ENCODE results near the gene PDE4D.
"Not testable (repeated sequence)": the region's sequence is repeated elsewhere in the genome, so short reads cannot be mapped to it uniquely, and the experiment has no call there.

The PDE4D gene

GRCh38 chr5:59374036-59374435 is 519.5 kb downstream of the PDE4D start:
- Mint-ChIP-seq H3K9me3 (peaks cover 14% of the 10 kb centered on the region), H3K27me3 (peaks cover 16% of the 10 kb centered on the region)
- H3K4me1 Mint-ChIP-seq, H3K36me3 Mint-ChIP-seq, H3K4me3 Mint-ChIP-seq, H3K27ac Mint-ChIP-seq, DNase-seq, CTCF ChIA-PET: not testable (repeated sequence)

GRCh38 chr5:59371525-59372127 is 521.9 kb downstream of the PDE4D start:
- peaks cover 16% of the 10 kb centered on the region for H3K27me3 Mint-ChIP-seq
- no peak overlapping the region for H3K27ac Mint-ChIP-seq
- H3K36me3 Mint-ChIP-seq: no peaks in the 10 kb centered on the region
- no peak overlapping the region for H3K4me3 Mint-ChIP-seq
- peaks cover 14% of the 10 kb centered on the region for H3K9me3 Mint-ChIP-seq
- no peaks in the 10 kb centered on the region for H3K4me1 Mint-ChIP-seq
- CTCF ChIA-PET: interaction anchor here (0.8 to 3.5 kb wide), 4 partner anchors 9 to 500 kb away, joined by 3 to 18 read pairs (median 6); no protein-coding TSS in a partner anchor
- DNase-seq: no peak

GRCh38 chr5:59368951-59369350 is 524.6 kb downstream of the PDE4D start:
- H3K36me3 Mint-ChIP-seq: no peaks in the 10 kb centered on the region
- no peak overlapping the region for H3K4me3 Mint-ChIP-seq
- no peak for DNase-seq
- no peak overlapping the region for H3K27ac Mint-ChIP-seq
- peaks cover 8% of the 10 kb centered on the region for H3K9me3 Mint-ChIP-seq
- H3K27me3 Mint-ChIP-seq: peaks cover 10% of the 10 kb centered on the region
- CTCF ChIA-PET: interaction anchor here (1.3 to 7.2 kb wide), 5 partner anchors 12 to 482 kb away, joined by 3 to 83 read pairs (median 9); no protein-coding TSS in a partner anchor
- H3K4me1 Mint-ChIP-seq: no peaks in the 10 kb centered on the region

- Mint-ChIP-seq H3K4me1 (no peaks in the 10 kb centered on the region), H3K27me3 (peaks cover 10% of the 10 kb centered on the region), H3K36me3 (no peaks in the 10 kb centered on the region), H3K9me3 (peaks cover 1% of the 10 kb centered on the region), H3K27ac (no peak overlapping the region), H3K4me3 (no peak overlapping the region)
- CTCF ChIA-PET: interaction anchor here (0.8 to 7.2 kb wide), 16 partner anchors 9 to 481 kb away, joined by 3 to 83 read pairs (median 6); no protein-coding TSS in a partner anchor
- DNase-seq: peak; percentile 64
Observed at GRCh38 chr5:59367791-59368394, 525.6 kb downstream of the PDE4D start.

- CTCF ChIA-PET: interaction anchor here (0.8 to 7.2 kb wide), 12 partner anchors 10 to 493 kb away, joined by 3 to 83 read pairs (median 6); no protein-coding TSS in a partner anchor
- DNase-seq: no peak
- Mint-ChIP-seq H3K27ac (no peak overlapping the region), H3K27me3 (peaks cover 10% of the 10 kb centered on the region), H3K36me3 (no peaks in the 10 kb centered on the region), H3K9me3 (no peaks in the 10 kb centered on the region), H3K4me3 (no peak overlapping the region), H3K4me1 (no peaks in the 10 kb centered on the region)
Observed at GRCh38 chr5:59366784-59367183, 526.7 kb downstream of the PDE4D start.

GRCh38 chr5:59362438-59362837 is 531.1 kb downstream of the PDE4D start:
- H3K9me3 Mint-ChIP-seq: no peaks in the 10 kb centered on the region
- no peak for DNase-seq
- CTCF ChIA-PET: interaction anchor here (7.2 kb wide), 1 partner anchor 175 kb away, joined by 83 read pairs; no protein-coding TSS in a partner anchor
- no peak overlapping the region for H3K27ac Mint-ChIP-seq
- H3K4me3 Mint-ChIP-seq: no peak overlapping the region
- no peaks in the 10 kb centered on the region for H3K36me3 Mint-ChIP-seq
- H3K4me1 Mint-ChIP-seq: no peaks in the 10 kb centered on the region
- peaks cover 8% of the 10 kb centered on the region for H3K27me3 Mint-ChIP-seq

GRCh38 chr5:59361454-59361853 is 532.1 kb downstream of the PDE4D start:
- Mint-ChIP-seq H3K36me3 (no peaks in the 10 kb centered on the region), H3K4me3 (no peak overlapping the region), H3K27me3 (peaks cover 12% of the 10 kb centered on the region)

GRCh38 chr5:59360130-59360555 is 533.4 kb downstream of the PDE4D start:
- DNase-seq: no peak

More at GRCh38 chr5:59361454-59361853, 532.1 kb downstream of the PDE4D start:
- CTCF ChIA-PET: interaction anchor here (1.3 kb wide), 1 partner anchor 475 kb away, joined by 3 read pairs; no protein-coding TSS in a partner anchor
- H3K9me3 Mint-ChIP-seq: no peaks in the 10 kb centered on the region
- no peak for DNase-seq
- H3K27ac Mint-ChIP-seq: no peak overlapping the region
- H3K4me1 Mint-ChIP-seq: no peaks in the 10 kb centered on the region

GRCh38 chr5:59358005-59358861 is 535.3 kb downstream of the PDE4D start:
- H3K27me3 Mint-ChIP-seq: peaks cover 12% of the 10 kb centered on the region
- H3K4me3 Mint-ChIP-seq: no peak overlapping the region
- H3K9me3 Mint-ChIP-seq: no peaks in the 10 kb centered on the region
- no peak for DNase-seq
- no peaks in the 10 kb centered on the region for H3K4me1 Mint-ChIP-seq
- H3K27ac Mint-ChIP-seq: no peak overlapping the region
- CTCF ChIA-PET: interaction anchor here (1.1 to 2.3 kb wide), 3 partner anchors 10 to 467 kb away, joined by 3 to 11 read pairs (median 3); no protein-coding TSS in a partner anchor
- H3K36me3 Mint-ChIP-seq: no peaks in the 10 kb centered on the region

More at GRCh38 chr5:59360130-59360555, 533.4 kb downstream of the PDE4D start:
- Mint-ChIP-seq H3K4me3 (no peak overlapping the region), H3K27me3 (peaks cover 12% of the 10 kb centered on the region), H3K9me3 (no peaks in the 10 kb centered on the region), H3K4me1 (no peaks in the 10 kb centered on the region), H3K27ac (no peak overlapping the region), H3K36me3 (no peaks in the 10 kb centered on the region)
- CTCF ChIA-PET: interaction anchor here (1.2 kb wide), 1 partner anchor 20 kb away, joined by 3 read pairs; no protein-coding TSS in a partner anchor

GRCh38 chr5:59357381-59357977 is 536.0 kb downstream of the PDE4D start:
- Mint-ChIP-seq H3K4me3 (no peak overlapping the region), H3K36me3 (no peaks in the 10 kb centered on the region)
- CTCF ChIA-PET: interaction anchor here (1.0 to 2.3 kb wide), 4 partner anchors 10 to 467 kb away, joined by 3 to 11 read pairs (median 3); no protein-coding TSS in a partner anchor

GRCh38 chr5:59356813-59357380 is 536.6 kb downstream of the PDE4D start:
- no peak for DNase-seq
- no peak overlapping the region for H3K4me3 Mint-ChIP-seq
- no peaks in the 10 kb centered on the region for H3K9me3 Mint-ChIP-seq
- peaks cover 14% of the 10 kb centered on the region for H3K27me3 Mint-ChIP-seq
- no peaks in the 10 kb centered on the region for H3K4me1 Mint-ChIP-seq
- CTCF ChIA-PET: interaction anchor here (1.0 to 2.3 kb wide), 3 partner anchors 11 to 155 kb away, joined by 3 to 11 read pairs (median 3); no protein-coding TSS in a partner anchor
- no peaks in the 10 kb centered on the region for H3K36me3 Mint-ChIP-seq
- H3K27ac Mint-ChIP-seq: no peak overlapping the region

More at GRCh38 chr5:59357381-59357977, 536.0 kb downstream of the PDE4D start:
- Mint-ChIP-seq H3K9me3 (no peaks in the 10 kb centered on the region), H3K4me1 (no peaks in the 10 kb centered on the region), H3K27ac (no peak overlapping the region), H3K27me3 (peaks cover 14% of the 10 kb centered on the region)
- DNase-seq: no peak

GRCh38 chr5:59354811-59355210 is 538.7 kb downstream of the PDE4D start:
- Mint-ChIP-seq H3K9me3 (no peaks in the 10 kb centered on the region), H3K36me3 (no peaks in the 10 kb centered on the region), H3K27me3 (peaks cover 14% of the 10 kb centered on the region), H3K4me3 (no peak overlapping the region), H3K4me1 (no peaks in the 10 kb centered on the region), H3K27ac (no peak overlapping the region)
- no peak for DNase-seq
- CTCF ChIA-PET: interaction anchor here (1.2 to 1.6 kb wide), 3 partner anchors 13 to 167 kb away, joined by 3 to 4 read pairs (median 4); no protein-coding TSS in a partner anchor

GRCh38 chr5:59354274-59354673 is 539.3 kb downstream of the PDE4D start:
- Mint-ChIP-seq H3K27me3 (peaks cover 14% of the 10 kb centered on the region), H3K4me1 (no peaks in the 10 kb centered on the region), H3K27ac (no peak overlapping the region), H3K36me3 (no peaks in the 10 kb centered on the region), H3K9me3 (no peaks in the 10 kb centered on the region), H3K4me3 (no peak overlapping the region)
- no peak for DNase-seq
- CTCF ChIA-PET: interaction anchor here (1.1 kb wide), 1 partner anchor 13 kb away, joined by 6 read pairs; no protein-coding TSS in a partner anchor

Data from activated naive CD4-positive, alpha-beta T cell treated with anti-CD3 and anti-CD28 coated beads, Interleukin-2, amount 10 ng/mL, durations not matched to agents 7 days and 5 days (primary cell).